ENCODE data around the gene ESRP2.
A peak's percentile ranks its signal among the peaks of the same experiment; 100 is the strongest.

Gene ESRP2

GRCh38 chr16:68237243-68238028 lies 1.5 kb upstream of the ESRP2 start (continued):
- TF ChIP-seq ZNF645 (tag by site-specific recombination; IDR thresholded peaks at IDR 0.05) (no peak), ZNF501 (tag by site-specific recombination; IDR thresholded peaks at IDR 0.05) (no peak), ZNF449 (tag by site-specific recombination; IDR thresholded peaks at IDR 0.05) (no peak; the same call in none of the 2 replicates), FEZF1 (tag by site-specific recombination; IDR thresholded peaks at IDR 0.05) (peak; percentile 4), ZSCAN4 (tag by site-specific recombination; IDR thresholded peaks at IDR 0.05) (no peak), ZNF791 (tag by site-specific recombination; IDR thresholded peaks at IDR 0.05) (no peak), ZNF266 (tag by site-specific recombination; IDR thresholded peaks at IDR 0.05; ENCODE audit: low read depth) (no peak), ZNF24 (tag by site-specific recombination; IDR thresholded peaks at IDR 0.05) (no peak), ZNF621 (tag by site-specific recombination; IDR thresholded peaks at IDR 0.05) (no peak), ZNF704 (tag by site-specific recombination; IDR thresholded peaks at IDR 0.05) (no peak), ZNF404 (tag by site-specific recombination; IDR thresholded peaks at IDR 0.05) (no peak), MEIS1 (CRISPR knock-in tag; IDR thresholded peaks at IDR 0.05; ENCODE audit: borderline replicate concordance) (no peak), ZXDB (tag by site-specific recombination; IDR thresholded peaks at IDR 0.05) (peak; percentile 77; the same call in 1 of the 2 replicates), ZFP69B (tag by site-specific recombination; IDR thresholded peaks at IDR 0.05) (no peak), ZFP37 (tag by site-specific recombination; IDR thresholded peaks at IDR 0.05) (no peak), ZNF311 (tag by site-specific recombination; IDR thresholded peaks at IDR 0.05; ENCODE audit: borderline replicate concordance) (no peak), GFI1B (tag by site-specific recombination; IDR thresholded peaks at IDR 0.05) (no peak), ZBTB7A (tag by site-specific recombination; IDR thresholded peaks at IDR 0.05; ENCODE audit: low read depth) (no peak)

GRCh38 chr16:68236826-68237242 lies 907 bp upstream of the ESRP2 start:
- Histone ChIP-seq H3K36me3 (ENCODE audit: control insufficient read depth in 2 of 2, insufficient read depth in 1 of 2, low read length in 2 of 2) (peaks cover 0 to 14% of the 10 kb centered on the region in 2 experiments; a peak in 1 of 3 replicates), H3K4me3 (ENCODE audit: low read depth, low read length) (peak overlapping the region; percentile 34; the same call in 1 of the 2 replicates), H3K27ac (ENCODE audit: extremely low read depth, low read depth, low read length) (peak overlapping the region; percentile 75), H3K9me3 (ENCODE audit: control insufficient read depth, insufficient read depth, low read depth, low read length) (no peaks in the 10 kb centered on the region), H3K4me1 (ENCODE audit: control insufficient read depth, insufficient read depth, low read length) (peaks cover 7% of the 10 kb centered on the region; the same call in 1 of the 2 replicates)
- POLR2A ChIA-PET = interaction anchor here (0.8 to 3.3 kb wide), 13 partner anchors 8 to 301 kb away, joined by 3 to 34 read pairs (median 9); partner anchors contain the start of genes DDX28, DUS2, NFATC3 and PLA2G15
- CTCF ChIA-PET = interaction anchor here (0.7 to 1.5 kb wide), 6 partner anchors 25 to 274 kb away, joined by 3 to 5 read pairs (median 3); partner anchors contain the start of gene SLC7A6
- no peak for TF ChIP-seq REST (tag by site-specific recombination; IDR thresholded peaks at IDR 0.05)
- no peak for TF ChIP-seq ZNF518A (tag by site-specific recombination; conservative IDR thresholded peaks at IDR 0.05; ENCODE audit: low read depth)
- TF ChIP-seq ZNF621 (tag by site-specific recombination; IDR thresholded peaks at IDR 0.05) = no peak
- 0 out of 2 replicates have a peak, but pooled peaks have one; percentile 3 for TF ChIP-seq GLIS2 (tag by site-specific recombination; IDR thresholded peaks at IDR 0.05)

Measured in HEK293 (cell line).